ENCODE results near the gene PPP1R1A. TPM values are rescaled to one million over a fixed set of nuclear protein-coding genes. Genes with fewer than 3 reads are reported as not detected.

PPP1R1A gene
- total RNA-seq, 2 experiments from 2014 or later = not detected

DNA sequence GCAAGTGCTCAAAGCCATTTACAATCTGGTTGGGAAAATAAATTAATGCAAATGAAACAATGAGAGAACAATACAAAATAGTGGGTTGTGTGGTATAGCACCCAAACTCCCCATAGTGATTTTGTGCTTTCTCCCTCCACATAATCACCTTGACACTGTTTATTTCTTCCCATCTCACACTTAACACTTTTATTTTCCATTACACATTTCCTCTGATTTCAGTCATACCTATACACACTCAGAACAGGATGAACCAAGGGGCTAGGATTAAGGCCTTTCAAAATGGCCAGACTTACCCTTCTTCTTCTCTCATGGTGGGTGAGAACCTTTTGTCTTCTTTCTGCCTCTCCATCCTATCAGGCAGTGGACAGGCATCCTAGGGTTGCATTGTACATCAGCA lies 53.0 kb downstream of the PPP1R1A start:
- H3K9me3 Mint-ChIP-seq = no peaks in the 10 kb centered on the region
- H3K4me1 Mint-ChIP-seq = no peaks in the 10 kb centered on the region
- H3K4me3 Mint-ChIP-seq = no peak overlapping the region
- H3K27me3 Mint-ChIP-seq = no peaks in the 10 kb centered on the region
- H3K27ac Mint-ChIP-seq = no peak overlapping the region
- DNase-seq = no peak
- H3K36me3 Mint-ChIP-seq (ENCODE audit: low read depth) = peaks cover 84% of the 10 kb centered on the region
- POLR2A ChIA-PET = no interaction called here
- CTCF ChIA-PET = interaction anchor here (1.0 to 1.2 kb wide), 2 partner anchors 9 to 21 kb away, joined by 3 read pairs; no protein-coding TSS in a partner anchor

DNA sequence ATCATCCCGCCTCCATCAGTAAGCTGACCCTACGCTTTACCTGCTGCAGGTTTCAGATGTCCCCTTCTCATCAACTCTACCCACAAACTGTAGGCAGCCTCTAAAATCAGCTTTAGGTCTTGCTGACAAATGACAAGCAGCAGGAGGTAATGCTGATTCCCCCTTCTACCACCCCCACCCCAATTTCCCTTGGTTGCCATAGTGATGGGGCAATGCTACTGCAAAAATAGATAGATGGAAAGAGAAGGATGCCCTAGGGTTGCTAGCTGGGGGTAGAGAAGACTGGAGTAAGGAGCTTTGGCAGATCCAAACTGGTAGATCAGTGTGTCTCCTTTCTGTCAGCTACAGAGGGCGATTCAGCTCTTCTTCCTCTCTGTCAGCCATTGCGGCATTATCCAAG lies 58.9 kb downstream of the PPP1R1A start:
- H3K36me3 Mint-ChIP-seq (ENCODE audit: low read depth) = peaks cover 80% of the 10 kb centered on the region
- H3K27me3 Mint-ChIP-seq = no peaks in the 10 kb centered on the region
- H3K9me3 Mint-ChIP-seq = no peaks in the 10 kb centered on the region
- H3K4me1 Mint-ChIP-seq = no peaks in the 10 kb centered on the region
- DNase-seq = no peak
- ChIA-PET POLR2A (no interaction called here), CTCF (no interaction called here)
- H3K4me3 Mint-ChIP-seq = no peak overlapping the region
- no peak overlapping the region for H3K27ac Mint-ChIP-seq

Other genes with a start within 250 kb of the PPP1R1A start
- gene GPR84, start 224.2 kb downstream of the PPP1R1A start, total RNA-seq = under 1 TPM; 0.15 to 0.33 TPM
- 1 to 10 TPM in 1 of 2 experiments, under 1 TPM in 1; 0.48 to 1.3 TPM for gene ZNF385A, start 203.9 kb downstream of the PPP1R1A start, total RNA-seq
- 10 to 100 TPM; 83.5 to 88.7 TPM for gene ITGA5, start 169.4 kb downstream of the PPP1R1A start, total RNA-seq
- 10 to 100 TPM in 1 of 2 experiments, 1 to 10 TPM in 1; 8.5 to 10.8 TPM for gene GTSF1, start 115.1 kb downstream of the PPP1R1A start, total RNA-seq
- gene NCKAP1L, start 90.9 kb downstream of the PPP1R1A start, total RNA-seq = 100 to 1,000 TPM; 182 to 215 TPM
- gene PDE1B, start 39.1 kb downstream of the PPP1R1A start, total RNA-seq = 10 to 100 TPM; 21.4 to 21.7 TPM
- gene LACRT, start 46.2 kb upstream of the PPP1R1A start, total RNA-seq = not detected
- gene DCD, start 59.7 kb upstream of the PPP1R1A start, total RNA-seq = not detected